NCI-H2196 treated with DMSO at 0.1 percent for 48 hours (cell line): ENCODE measurements around the gene LY6G6D.
A peak's percentile ranks its signal among the peaks of the same experiment; 100 is the strongest.

Source experiments
- DNase-seq: peaks from one replicate; lab custom pipeline; 2025; ENCODE audit not compliant: unreplicated experiment; lab: John Stamatoyannopoulos, UW

LY6G6D gene

GRCh38 chr6:31717499-31718222 lies 2.5 kb downstream of the LY6G6D start:
- no peak for DNase-seq

GRCh38 chr6:31718265-31718664 lies 3.1 kb downstream of the LY6G6D start:
- DNase-seq = peak; percentile 34

- no peak for DNase-seq
Measured at GRCh38 chr6:31719001-31719400, 3.9 kb downstream of the LY6G6D start.

GRCh38 chr6:31720196-31720770 lies 5.1 kb downstream of the LY6G6D start:
- no peak for DNase-seq

- DNase-seq = no peak
Measured at GRCh38 chr6:31721351-31722020, 6.3 kb downstream of the LY6G6D start, which contains the start of gene LY6G6C. TSS of gene LY6G6C (minus strand) at chr6:31721746. CDS start at chr6:31721679, 67 bp downstream.

- DNase-seq = no peak
Measured at GRCh38 chr6:31722173-31722572, 7.0 kb downstream of the LY6G6D start.

GRCh38 chr6:31723245-31723979 lies 8.3 kb downstream of the LY6G6D start, which contains the start of gene MPIG6B:
TSS of gene MPIG6B (plus strand) at chr6:31723373. CDS start at chr6:31723384, 11 bp downstream.
- DNase-seq = no peak

GRCh38 chr6:31723980-31724691 lies 9.0 kb downstream of the LY6G6D start:
- no peak for DNase-seq

GRCh38 chr6:31725502-31726350 lies 10.6 kb downstream of the LY6G6D start:
- DNase-seq = no peak

GRCh38 chr6:31727034-31727716 lies 12.0 kb downstream of the LY6G6D start:
- no peak for DNase-seq

GRCh38 chr6:31727717-31728671 lies 12.8 kb downstream of the LY6G6D start:
- DNase-seq = no peak

- DNase-seq = no peak
Measured at GRCh38 chr6:31728767-31729514, 13.8 kb downstream of the LY6G6D start, which contains the start of gene DDAH2. TSS of gene DDAH2 (minus strand) at chr6:31729299. CDS start at chr6:31729161, 138 bp downstream.

- DNase-seq = peak; percentile 70
Measured at GRCh38 chr6:31729515-31729978, 14.4 kb downstream of the LY6G6D start.

- peak; percentile 50 for DNase-seq
Measured at GRCh38 chr6:31729979-31730630, 15.0 kb downstream of the LY6G6D start.

- no peak for DNase-seq
Measured at GRCh38 chr6:31730631-31731086, 15.5 kb downstream of the LY6G6D start.

GRCh38 chr6:31732029-31732428 lies 16.9 kb downstream of the LY6G6D start:
- DNase-seq = no peak
